Measurements from ENCODE around the gene SPAG9. TPM values are rescaled to one million over a fixed set of nuclear protein-coding genes. Genes with fewer than 3 reads are reported as not detected.
"Not testable (repeated sequence)": the region's sequence is repeated elsewhere in the genome, so short reads cannot be mapped to it uniquely, and the experiment has no call there.

SPAG9 gene
- total RNA-seq, 1 donor from 2014 or later = 105 TPM

- no peak for DNase-seq (ENCODE audit: low spot score)
These were observed 33.5 kb downstream of the SPAG9 start for GRCh38 chr17:51087072-51087757.

- no peak for DNase-seq (ENCODE audit: low spot score)
These were observed 35.4 kb downstream of the SPAG9 start for GRCh38 chr17:51085150-51085805.

GRCh38 chr17:51083981-51084380 lies 36.7 kb downstream of the SPAG9 start:
- no peak for DNase-seq (ENCODE audit: low spot score)

- DNase-seq (ENCODE audit: low spot score) = not testable (repeated sequence)
These were observed 37.3 kb downstream of the SPAG9 start for GRCh38 chr17:51083364-51083763.

GRCh38 chr17:51079049-51079448 lies 41.6 kb downstream of the SPAG9 start:
- DNase-seq (ENCODE audit: low spot score) = no peak

- no peak for DNase-seq (ENCODE audit: low spot score)
These were observed 42.6 kb downstream of the SPAG9 start for GRCh38 chr17:51078009-51078592.

GRCh38 chr17:51076821-51077220 lies 43.8 kb downstream of the SPAG9 start:
- no peak for DNase-seq (ENCODE audit: low spot score)

GRCh38 chr17:51071556-51071955 lies 49.1 kb downstream of the SPAG9 start:
- DNase-seq (ENCODE audit: low spot score) = no peak

GRCh38 chr17:51065466-51065865 lies 55.2 kb downstream of the SPAG9 start:
- no peak for DNase-seq (ENCODE audit: low spot score)

GRCh38 chr17:51064061-51064735 lies 56.5 kb downstream of the SPAG9 start:
- DNase-seq (ENCODE audit: low spot score) = no peak

GRCh38 chr17:51060396-51060795 lies 60.3 kb downstream of the SPAG9 start:
- DNase-seq (ENCODE audit: low spot score) = no peak

- no peak for DNase-seq (ENCODE audit: low spot score)
These were observed 60.9 kb downstream of the SPAG9 start for GRCh38 chr17:51059781-51060180.

- DNase-seq (ENCODE audit: low spot score) = no peak
These were observed 63.1 kb downstream of the SPAG9 start for GRCh38 chr17:51057534-51057933.

- peak; percentile 69 for DNase-seq (ENCODE audit: low spot score)
These were observed 63.7 kb downstream of the SPAG9 start for GRCh38 chr17:51056813-51057510.

- no peak for DNase-seq (ENCODE audit: low spot score)
These were observed 65.9 kb downstream of the SPAG9 start for GRCh38 chr17:51054748-51055147.

- DNase-seq (ENCODE audit: low spot score) = no peak
These were observed 68.4 kb downstream of the SPAG9 start for GRCh38 chr17:51052235-51052634.

GRCh38 chr17:51050291-51051033 lies 70.2 kb downstream of the SPAG9 start:
- no peak for DNase-seq (ENCODE audit: low spot score)

- DNase-seq (ENCODE audit: low spot score) = peak; percentile 82
These were observed 73.9 kb downstream of the SPAG9 start for GRCh38 chr17:51046514-51047384.

- no peak for DNase-seq (ENCODE audit: low spot score)
These were observed 74.6 kb downstream of the SPAG9 start for GRCh38 chr17:51046046-51046445.

- no peak for DNase-seq (ENCODE audit: low spot score)
These were observed 75.0 kb downstream of the SPAG9 start for GRCh38 chr17:51045621-51046020.
